HG03196 (cell line): ENCODE results near the gene KCNJ12.
A peak's percentile ranks its signal among the peaks of the same experiment; 100 is the strongest.
"Not testable (repeated sequence)": the region's sequence is repeated elsewhere in the genome, so short reads cannot be mapped to it uniquely, and the experiment has no call there.

Source experiments
- ATAC-seq: cut with Tn5 transposase; IDR thresholded peaks from one replicate; pipeline ENCODE4 v1.9.1; 2021; ENCODE audit not compliant: unreplicated experiment

Gene KCNJ12

DNA sequence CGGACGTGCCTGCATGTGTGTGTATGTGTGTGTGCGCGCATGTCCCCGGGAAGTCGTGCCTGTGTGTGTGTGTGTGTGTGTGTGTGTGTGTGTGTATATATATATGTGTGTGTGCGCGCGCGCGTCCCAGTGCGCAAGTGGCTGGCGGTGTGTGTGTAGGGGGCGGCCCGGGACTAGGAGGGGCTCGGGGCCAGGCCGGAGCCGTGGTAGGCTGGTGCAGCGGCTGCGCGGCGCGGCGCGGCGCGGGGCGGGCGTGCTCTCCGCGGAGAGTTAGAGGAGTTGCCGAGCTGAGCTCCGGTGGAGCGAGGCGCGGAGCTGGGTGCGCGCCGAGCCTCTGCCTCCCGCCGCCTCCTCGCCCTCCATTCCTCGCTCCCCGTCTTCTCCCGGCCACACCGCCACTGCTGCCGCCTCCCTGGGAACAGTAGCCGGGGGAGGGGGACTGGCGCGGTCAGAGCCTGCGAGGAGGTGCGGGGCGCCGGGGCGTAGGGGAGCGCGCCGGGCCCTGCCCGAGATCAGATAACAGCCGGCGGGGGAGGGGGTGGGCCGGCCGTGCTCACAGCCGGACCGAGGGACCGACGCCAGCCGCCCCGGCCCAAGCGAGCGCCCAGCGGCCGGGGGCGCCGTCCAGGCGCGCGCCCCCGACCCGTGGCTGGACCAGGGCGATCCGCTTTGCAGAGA is at the start of gene KCNJ12:
KCNJ12 (plus strand) TSS at position 277 of the 678 bp plus-strand sequence. CDS start 38,986 bp downstream, outside the sequence.
- ATAC-seq, result no peak

DNA sequence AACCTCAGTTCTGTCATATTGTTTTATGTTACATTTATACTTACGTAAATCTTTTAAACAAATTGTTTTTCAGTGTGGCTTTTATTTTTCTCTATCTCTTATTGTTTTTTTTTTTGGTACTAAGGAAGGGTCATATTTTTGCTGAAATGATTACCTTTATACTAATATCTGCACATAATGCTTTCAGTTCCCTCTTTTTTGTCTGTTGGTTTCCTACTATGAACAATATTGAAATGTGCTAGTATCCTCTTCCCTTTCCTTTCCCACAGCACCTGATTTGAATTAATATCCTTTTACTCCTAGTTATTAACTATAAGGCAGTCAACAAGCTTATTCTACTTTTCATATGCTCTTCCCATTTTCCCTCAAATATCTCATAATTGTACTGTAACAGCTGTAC is 48.2 kb upstream of the KCNJ12 start:
- ATAC-seq, result not testable (repeated sequence)

- ATAC-seq, result not testable (repeated sequence)
These were observed 47.4 kb upstream of the KCNJ12 start for GRCh38 chr17:21328778-21329177.

DNA sequence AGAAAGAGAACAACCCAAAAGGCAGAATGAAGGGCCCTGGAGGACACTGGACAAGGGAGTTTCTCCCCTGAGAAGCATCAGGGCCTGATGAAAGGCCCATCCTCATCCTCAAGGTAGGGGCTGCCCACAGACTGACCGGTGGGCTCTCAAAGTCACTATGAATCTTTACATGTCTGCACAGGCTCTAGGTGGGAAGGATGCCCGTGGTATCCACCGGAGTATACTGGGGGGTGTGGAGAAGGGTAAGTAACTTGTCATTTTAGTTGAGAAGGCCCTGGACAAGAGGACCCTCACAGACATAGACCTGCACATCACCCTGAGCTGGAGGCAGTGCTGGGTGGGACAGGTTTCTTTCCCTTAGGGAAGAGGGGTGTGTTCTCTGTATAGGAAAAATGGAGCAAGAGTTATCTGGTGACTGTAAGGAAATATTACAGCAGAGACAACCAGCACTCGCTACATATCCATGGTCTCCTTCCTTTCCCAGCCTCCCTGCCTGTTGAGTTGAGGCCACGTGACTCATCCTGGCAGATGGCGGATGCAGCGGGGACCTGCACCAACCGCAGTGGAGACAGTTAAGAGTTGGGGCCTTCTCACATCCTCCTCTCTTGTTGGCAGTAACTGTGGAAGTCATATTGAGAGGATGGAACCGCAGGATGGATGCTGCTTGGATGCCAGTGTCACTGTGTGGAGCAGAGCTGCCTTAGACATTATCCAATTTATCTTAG is 45.6 kb upstream of the KCNJ12 start:
- ATAC-seq, result no peak

DNA sequence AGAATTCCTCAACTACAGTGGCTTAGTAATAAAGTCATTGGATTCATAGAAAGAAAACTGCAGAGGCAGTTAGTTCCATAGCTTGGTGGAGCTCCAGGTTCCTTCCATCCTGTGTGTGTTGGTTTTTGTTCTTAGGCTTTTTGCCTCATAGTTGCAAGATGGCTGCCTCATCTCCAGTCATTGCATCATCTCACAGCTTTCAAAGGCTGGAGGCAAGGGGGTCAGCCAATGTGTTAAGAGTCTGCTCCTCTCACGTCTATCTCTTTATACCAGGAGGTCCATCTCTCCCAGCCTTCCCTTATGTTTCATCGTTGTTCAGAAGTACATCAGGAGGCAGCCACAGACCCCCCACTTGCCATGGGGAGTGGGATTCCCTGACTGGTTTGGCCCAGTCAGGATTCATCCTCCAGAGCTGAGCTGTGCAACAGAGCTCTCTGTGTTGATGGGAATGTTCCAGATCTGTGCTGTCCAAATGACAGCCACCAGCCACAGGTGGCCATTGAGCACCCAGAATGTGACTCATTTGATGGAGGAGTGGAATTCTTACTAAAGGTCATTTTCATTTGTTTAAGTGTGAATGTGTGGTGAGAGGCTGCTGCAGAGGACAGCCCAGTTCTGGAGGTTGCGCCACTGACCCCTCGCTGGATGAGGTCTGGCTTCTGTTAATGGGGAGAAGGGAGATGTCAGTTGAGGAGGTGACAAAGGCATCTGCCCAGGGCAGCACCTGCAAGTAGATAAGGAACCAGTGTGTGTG is 39.4 kb upstream of the KCNJ12 start:
- ATAC-seq, result not testable (repeated sequence)

DNA sequence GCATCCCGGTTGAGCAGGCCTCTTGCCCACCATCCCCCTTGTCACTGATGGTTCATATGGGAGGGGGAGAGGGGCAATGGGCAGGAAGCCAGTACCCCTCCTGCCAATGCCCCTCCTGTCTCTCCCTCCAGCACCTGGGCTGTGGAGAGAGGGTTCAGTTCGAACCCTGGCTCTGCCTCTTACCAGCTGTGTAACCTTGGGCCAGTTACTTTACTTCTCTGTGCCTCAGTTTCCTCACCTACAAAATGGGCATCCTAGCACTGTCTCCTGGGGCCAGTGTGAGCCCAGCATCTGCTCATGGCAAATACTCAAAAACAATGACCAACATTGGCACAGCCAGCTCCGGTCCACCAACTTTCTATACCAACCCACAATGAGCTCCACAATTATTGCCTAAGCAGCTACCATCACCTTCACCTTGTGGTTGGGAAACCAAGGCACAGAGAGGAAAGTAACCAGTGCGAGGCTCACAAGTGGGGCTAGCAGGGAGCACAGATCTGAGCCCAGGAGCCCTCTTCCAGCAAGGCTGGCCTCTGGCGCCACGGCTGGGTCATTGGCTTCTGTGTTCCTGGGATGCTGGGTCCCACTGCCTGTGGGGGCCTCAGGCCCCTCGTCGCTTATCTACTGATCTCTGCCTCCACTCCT is 38.1 kb upstream of the KCNJ12 start:
- not testable (repeated sequence) for ATAC-seq

DNA sequence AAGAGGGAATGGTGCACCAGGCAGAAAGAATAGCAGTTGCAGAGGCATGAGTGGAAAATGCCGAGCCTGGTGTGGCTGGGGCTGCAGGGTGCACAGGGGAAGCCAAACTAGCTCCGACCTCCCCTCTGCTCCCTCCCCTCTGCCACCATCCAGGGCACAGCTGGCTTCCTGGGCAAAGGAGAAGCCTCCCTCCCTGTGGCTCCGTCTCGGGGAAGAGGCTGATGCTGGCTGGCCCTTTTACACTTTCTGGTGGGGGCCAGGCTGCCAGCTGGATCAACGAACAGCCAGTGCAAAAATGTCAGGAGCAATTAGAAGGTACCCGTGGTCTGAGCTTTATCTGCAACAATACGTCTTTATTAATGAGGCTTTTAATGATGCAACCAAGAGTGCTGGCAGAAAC is 37.1 kb upstream of the KCNJ12 start:
- no peak for ATAC-seq

DNA sequence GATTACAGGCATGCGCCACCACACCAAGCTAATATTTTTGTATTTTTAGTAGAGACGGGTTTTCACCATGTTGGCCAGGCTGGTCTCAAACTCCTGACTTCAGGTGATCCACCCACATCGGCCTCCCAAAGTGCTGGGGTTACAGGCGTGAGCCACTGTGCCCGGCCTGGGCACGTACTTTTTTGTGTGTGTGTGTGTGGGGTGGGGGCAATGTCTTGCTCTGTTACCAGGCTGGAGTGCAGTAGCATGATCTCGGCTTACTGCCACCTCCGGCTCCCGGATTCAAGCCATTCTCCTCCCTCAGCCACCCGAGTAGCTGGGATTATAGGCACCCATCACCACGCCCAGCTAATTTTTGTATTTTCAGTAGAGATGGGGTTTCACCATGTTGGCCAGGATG is 36.6 kb upstream of the KCNJ12 start:
- not testable (repeated sequence) for ATAC-seq

- not testable (repeated sequence) for ATAC-seq
These were observed 35.8 kb upstream of the KCNJ12 start for GRCh38 chr17:21340407-21340806.

DNA sequence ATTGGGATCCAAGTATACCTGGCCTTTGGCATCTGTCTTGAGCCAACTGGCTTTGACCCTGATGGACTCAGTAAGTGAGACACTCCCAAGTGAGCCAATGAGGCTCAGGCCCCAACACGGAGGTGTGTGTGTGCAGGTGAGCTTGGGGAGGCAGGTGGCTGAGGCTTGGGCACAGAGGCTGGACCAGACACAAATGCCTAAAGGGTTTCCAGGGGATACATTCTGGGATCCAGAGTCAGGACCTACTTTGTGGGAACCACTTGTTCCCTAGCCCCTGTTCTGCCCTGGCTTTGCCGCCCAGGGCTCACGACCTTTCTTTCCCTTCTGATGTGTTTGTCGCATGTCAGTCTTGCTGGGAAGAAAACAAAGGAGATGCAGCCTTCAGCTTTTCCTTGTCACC is 34.9 kb upstream of the KCNJ12 start:
- not testable (repeated sequence) for ATAC-seq

DNA sequence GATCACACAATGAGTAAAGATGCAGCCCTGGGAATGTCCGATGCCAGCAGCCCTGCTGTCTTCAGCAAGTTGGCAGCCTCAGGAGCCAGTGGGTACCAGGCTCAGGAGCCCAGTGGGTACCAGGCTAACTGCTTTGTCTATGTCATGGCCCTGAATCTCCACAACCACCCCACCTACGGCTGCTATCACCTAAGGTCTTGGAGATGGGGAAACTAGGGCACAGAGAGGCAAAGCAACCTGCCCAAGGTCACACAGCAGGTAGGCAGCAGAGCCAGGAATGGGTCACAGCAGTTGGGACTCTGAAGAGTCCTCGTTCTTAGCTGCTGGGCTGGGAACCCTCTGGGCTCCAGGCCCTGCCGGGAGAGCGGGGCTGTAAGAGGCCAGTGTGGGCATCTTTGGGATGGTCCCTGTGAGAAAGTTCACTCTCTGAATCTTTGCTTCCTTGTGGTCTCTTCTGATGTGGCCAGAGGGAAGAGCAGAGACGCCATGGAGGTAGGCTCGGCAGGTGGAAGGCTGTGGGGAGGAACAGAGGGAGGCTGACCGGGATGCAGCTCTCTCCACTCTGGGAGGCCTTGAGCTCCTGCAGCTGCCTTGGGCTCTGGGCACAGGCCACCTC is 34.1 kb upstream of the KCNJ12 start:
- ATAC-seq, result not testable (repeated sequence)

- not testable (repeated sequence) for ATAC-seq
These were observed 32.9 kb upstream of the KCNJ12 start for GRCh38 chr17:21343061-21343949.

- not testable (repeated sequence) for ATAC-seq
These were observed 31.4 kb upstream of the KCNJ12 start for GRCh38 chr17:21344801-21345200.

GRCh38 chr17:21345236-21345635 is 30.9 kb upstream of the KCNJ12 start:
- ATAC-seq, result no peak

DNA sequence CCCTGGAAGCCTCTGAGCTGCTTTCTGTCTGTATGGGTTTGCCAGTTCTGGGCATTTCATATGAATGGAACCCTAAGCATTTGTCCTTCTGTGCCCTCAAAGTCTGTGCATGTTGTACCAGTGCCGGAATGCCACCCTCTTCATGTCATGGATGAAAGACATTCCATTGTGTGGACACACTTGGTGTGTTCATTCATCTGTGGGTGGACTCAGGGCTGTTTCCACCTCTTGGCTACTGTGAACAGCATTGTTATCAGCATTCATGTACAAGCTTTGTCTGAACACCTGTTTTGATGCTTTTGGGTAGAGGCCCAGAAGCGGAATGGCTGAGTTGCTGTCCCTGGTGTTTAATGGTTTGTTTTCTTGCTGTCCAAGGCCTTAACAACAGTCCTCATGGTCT is 30.1 kb upstream of the KCNJ12 start:
- not testable (repeated sequence) for ATAC-seq

DNA sequence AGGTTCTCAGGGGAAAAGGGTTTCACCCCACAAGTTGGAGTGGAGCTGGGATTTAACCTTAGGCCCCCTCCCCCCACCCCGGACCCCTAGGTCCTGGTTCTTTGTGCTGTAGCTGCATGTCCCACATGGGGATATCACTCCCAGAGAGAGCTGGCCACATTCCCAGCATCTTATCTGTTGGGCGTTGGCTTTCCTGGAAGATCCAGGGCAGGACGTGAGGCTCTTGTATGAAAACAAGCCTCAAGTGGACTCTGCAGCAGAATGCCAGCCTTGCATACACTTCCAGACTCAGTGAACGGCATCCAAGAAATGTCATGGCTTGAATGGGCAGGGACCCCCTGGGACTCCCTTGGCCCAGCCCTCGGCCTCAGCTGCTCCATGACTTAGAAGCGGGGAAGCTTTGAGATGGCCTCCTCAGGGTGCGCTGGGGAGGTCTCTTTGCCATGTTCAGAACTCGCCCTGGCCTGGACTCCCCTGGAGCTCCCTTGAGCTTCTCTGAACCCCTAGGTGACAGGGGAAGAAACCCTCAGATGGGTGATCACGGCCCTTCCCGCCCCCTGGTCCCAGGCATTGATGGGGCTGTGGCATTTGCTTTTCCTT is 29.4 kb upstream of the KCNJ12 start:
- not testable (repeated sequence) for ATAC-seq

- not testable (repeated sequence) for ATAC-seq
These were observed 28.5 kb upstream of the KCNJ12 start for GRCh38 chr17:21347660-21348059.

DNA sequence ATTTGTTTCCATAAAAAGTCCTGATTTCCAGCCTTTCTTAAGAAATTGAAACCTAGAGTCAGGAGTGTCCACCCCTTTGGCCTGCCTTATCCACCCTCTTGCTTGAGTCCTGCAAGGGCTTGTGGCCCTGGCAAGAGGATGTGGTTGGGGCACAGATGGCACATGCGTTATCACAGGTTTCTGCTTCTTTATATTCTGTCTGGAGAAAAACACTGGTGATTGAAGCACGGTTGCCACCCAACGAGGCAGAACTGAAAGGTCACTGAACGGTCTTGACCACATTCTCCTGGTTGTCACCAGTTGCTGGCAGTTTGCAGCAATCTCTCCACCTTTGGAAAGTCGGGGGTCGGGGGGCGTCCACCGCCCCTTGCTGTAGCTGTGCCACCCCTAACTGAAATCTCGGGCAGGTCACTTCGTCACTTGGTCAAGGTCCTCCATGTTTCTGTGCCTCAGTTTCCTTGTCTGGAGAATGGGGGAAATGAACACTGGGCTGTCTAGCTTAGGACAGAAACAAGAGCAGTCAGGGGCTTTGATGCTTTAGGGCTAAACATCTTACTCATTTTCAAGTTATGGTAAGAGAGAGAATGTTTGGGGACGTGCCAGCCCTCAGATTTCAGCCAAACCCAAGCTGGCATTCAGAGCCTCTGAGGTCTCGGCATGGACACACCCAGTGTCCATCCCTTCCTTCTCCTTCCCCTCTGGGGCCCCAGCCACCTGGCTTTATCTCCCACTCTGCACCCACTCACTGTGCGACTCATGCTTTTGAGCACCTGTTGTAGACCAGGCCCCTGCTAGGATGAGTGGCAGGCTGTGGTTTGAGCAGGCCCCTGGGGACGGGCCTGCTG is 27.9 kb upstream of the KCNJ12 start:
- ATAC-seq, result peak; percentile 58

- ATAC-seq, result not testable (repeated sequence)
These were observed 27.3 kb upstream of the KCNJ12 start for GRCh38 chr17:21348926-21349261.
